Measurements from ENCODE around the gene RHOJ. TPM values are rescaled to one million over a fixed set of nuclear protein-coding genes. Genes with fewer than 3 reads are reported as not detected.
A peak's percentile ranks its signal among the peaks of the same experiment; 100 is the strongest.

RHOJ gene
- total and polyA plus RNA-seq, 2 donors (not counting 3 experiments of a cell fraction or from before 2014, with no cell fraction given), result 191 to 486 TPM

DNA sequence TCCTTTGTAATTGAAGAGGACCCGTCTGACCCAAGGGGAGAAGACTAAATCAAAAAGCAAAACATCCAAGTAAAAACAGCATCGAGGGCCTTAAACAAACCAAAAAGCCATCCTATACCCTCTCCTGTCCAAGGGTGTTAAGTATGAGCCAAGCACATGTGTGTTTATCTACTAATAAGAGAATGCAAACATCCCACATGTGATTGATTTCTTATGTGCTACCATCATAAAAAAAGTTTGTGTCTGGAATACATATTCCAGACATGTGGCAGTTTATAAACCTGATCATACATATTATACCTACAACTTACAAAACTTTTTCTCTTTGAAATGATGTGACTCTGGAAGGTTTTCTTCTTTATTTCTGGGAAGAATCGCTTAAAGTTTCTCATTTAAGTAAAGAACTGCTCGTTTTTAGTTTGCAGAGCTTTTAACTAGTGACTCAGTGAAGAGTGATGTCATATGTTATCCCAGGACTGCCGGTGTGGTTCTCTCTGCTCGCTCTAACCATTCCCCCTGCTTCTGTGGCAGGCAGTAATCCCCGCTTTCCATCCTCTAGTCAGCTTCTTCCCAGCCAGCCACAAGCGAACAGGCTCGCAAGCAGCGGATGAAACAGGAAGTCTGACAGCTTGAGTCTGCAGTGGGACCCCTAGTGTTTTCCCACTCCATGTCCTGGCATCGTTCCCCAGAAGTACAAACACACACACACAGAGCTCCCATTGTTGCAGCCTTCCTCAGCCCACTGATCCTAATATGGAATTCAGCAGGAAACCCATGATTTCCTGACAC, 431 bp upstream of the RHOJ start:
- dilution Hi-C loops (cut with MboI; ENCODE audit: extremely low pct_ligation_motif_present, low sequenced_read_pairs) (no loop called here), intact Hi-C loops (cut with micrococcal nuclease) (loop anchor here (1.0 to 2.0 kb wide), 9 partner anchors 10 to 1041 kb away; no protein-coding TSS in a partner anchor)
- no peaks in the 10 kb centered on the region for H3K27me3 ChIP-seq (ENCODE audit: control insufficient read depth in 2 of 2, insufficient read depth in 2 of 2, low read length in 2 of 2)
- peak overlapping the region; percentile 87 for H2AFZ ChIP-seq (ENCODE audit: low read depth, low read length)
- peaks cover 0 to 5% of the 10 kb centered on the region in 2 experiments for H3K36me3 ChIP-seq (ENCODE audit: control insufficient read depth in 2 of 2, extremely low read depth in 1 of 2, insufficient read depth in 2 of 2, low read length in 2 of 2)
- peak overlapping the region; percentile 100 for H3K27ac ChIP-seq (ENCODE audit: insufficient read depth, low read depth, low read length)
- BruUV-seq (replicated peaks), result TSS peak; percentile 57
- FAIRE-seq (peak; percentile 99), DNase-seq (ENCODE audit: low read depth, low spot score) (peak; percentile 100)
- no peaks in the 10 kb centered on the region for H3K9me3 ChIP-seq (replicated peaks; ENCODE audit: control insufficient read depth, insufficient read depth, low read length)
- H3K4me3 ChIP-seq (replicated peaks in 1 of 3; ENCODE audit: insufficient read depth in 1 of 3, low read depth in 1 of 3, low read length in 3 of 3), result peak overlapping the region; percentile 65 to 100 (median 80)
- ChIA-PET CTCF (interaction anchor here (0.6 to 4.6 kb wide), 18 partner anchors 11 to 1024 kb away, joined by 3 to 66 read pairs (median 7); no protein-coding TSS in a partner anchor), POLR2A (interaction anchor here (0.6 to 3.5 kb wide), 15 partner anchors 9 to 158 kb away, joined by 3 to 30 read pairs (median 4); no protein-coding TSS in a partner anchor)
- peak overlapping the region; percentile 99 for H3K4me2 ChIP-seq (ENCODE audit: insufficient read depth, low read length)
- peak; percentile 90 for TF ChIP-seq JUN (IDR thresholded peaks at IDR 0.05; ENCODE audit: borderline replicate concordance, insufficient read depth, insufficient read length, low read depth)
- peak; percentile 25 to 47 for TF ChIP-seq CTCF (IDR thresholded peaks at IDR 0.05; ENCODE audit: extremely low read depth in 1 of 2, insufficient read depth in 1 of 2, low read depth in 1 of 2, low read length in 2 of 2)
- peak; percentile 75 for TF ChIP-seq POLR2AphosphoS5 (IDR thresholded peaks at IDR 0.05; ENCODE audit: insufficient read depth, low read depth, low read length)
- TF ChIP-seq, protein P1, sequence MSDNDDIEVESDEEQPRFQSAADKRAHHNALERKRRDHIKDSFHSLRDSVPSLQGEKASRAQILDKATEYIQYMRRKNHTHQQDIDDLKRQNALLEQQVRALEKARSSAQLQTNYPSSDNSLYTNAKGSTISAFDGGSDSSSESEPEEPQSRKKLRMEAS (IDR thresholded peaks at IDR 0.05; ENCODE audit: insufficient read depth, insufficient read length), result no peak
- no peak for TF ChIP-seq MYC (IDR thresholded peaks at IDR 0.05; ENCODE audit: low read depth, low read length)
- peak; percentile 80 for TF ChIP-seq FOS (IDR thresholded peaks at IDR 0.05; ENCODE audit: borderline replicate concordance, insufficient read depth, low read length)
- TF ChIP-seq EZH2 (IDR thresholded peaks at IDR 0.05; ENCODE audit: borderline replicate concordance, low read depth, low read length, severe bottlenecking), result no peak
- TF ChIP-seq GATA2 (IDR thresholded peaks at IDR 0.05; ENCODE audit: insufficient read depth, insufficient read length, low read depth, low read length), result peak; percentile 71
- peak overlapping the region; percentile 98 for H3K9ac ChIP-seq (replicated peaks; ENCODE audit: extremely low read depth, insufficient read depth, low read length)
- H4K20me1 ChIP-seq (replicated peaks; ENCODE audit: control insufficient read depth, extremely low read depth, insufficient read depth, low read length), result no peaks in the 10 kb centered on the region
- H3K9me1 ChIP-seq (replicated peaks; ENCODE audit: control insufficient read depth, extremely low read depth, insufficient read depth, low read length), result no peaks in the 10 kb centered on the region
- H3K79me2 ChIP-seq (ENCODE audit: control insufficient read depth, insufficient read depth, low read length), result peaks cover 44% of the 10 kb centered on the region
- peaks cover 36% of the 10 kb centered on the region for H3K4me1 ChIP-seq (ENCODE audit: control insufficient read depth, extremely low read depth, insufficient read depth, low read length)

All from endothelial cell of umbilical vein (primary cell).